RPMI7951 (cell line): ENCODE results near the gene BAG3. TPM values are rescaled to one million over a fixed set of nuclear protein-coding genes. Genes with fewer than 3 reads are reported as not detected.
"Not testable (repeated sequence)": the region's sequence is repeated elsewhere in the genome, so short reads cannot be mapped to it uniquely, and the experiment has no call there.

Experiments
- DNase-seq: peaks from one replicate; pipeline ENCODE4 v3.0.0-alpha.2; 2012; ENCODE audit warnings: low read depth
- total RNA-seq: library from RNA; depleted of rRNA; stranded (reverse); fragments of >200 nt; shearing (Covaris generic); gene quantifications from 2 replicates; pipeline ENCODE4 v1.2.3, GENCODE V29; 2014

Gene BAG3
- total RNA-seq, 1 experiment from 2014 or later = 13.9 TPM

- DNase-seq = no peak
Observed at GRCh38 chr10:119640384-119640783, 10.8 kb upstream of the BAG3 start.

GRCh38 chr10:119640875-119641526, 10.2 kb upstream of the BAG3 start:
- no peak for DNase-seq

- no peak for DNase-seq
Observed at GRCh38 chr10:119642556-119643111, 8.5 kb upstream of the BAG3 start.

- DNase-seq = no peak
Observed at GRCh38 chr10:119643306-119644204, 7.6 kb upstream of the BAG3 start.

GRCh38 chr10:119644205-119644814, 6.9 kb upstream of the BAG3 start:
- no peak for DNase-seq

GRCh38 chr10:119644994-119645393, 6.2 kb upstream of the BAG3 start:
- DNase-seq = no peak

- DNase-seq = no peak
Observed at GRCh38 chr10:119650062-119650461, 1.1 kb upstream of the BAG3 start.

GRCh38 chr10:119651514-119652360, 557 bp downstream of the BAG3 start:
- no peak for DNase-seq

GRCh38 chr10:119652361-119652730, 1.2 kb downstream of the BAG3 start:
- peak; percentile 57 for DNase-seq

GRCh38 chr10:119653209-119653608, 2.0 kb downstream of the BAG3 start:
- DNase-seq = no peak

- DNase-seq = no peak
Observed at GRCh38 chr10:119653916-119654315, 2.7 kb downstream of the BAG3 start.

- DNase-seq = no peak
Observed at GRCh38 chr10:119654540-119654939, 3.4 kb downstream of the BAG3 start.

- peak; percentile 77 for DNase-seq
Observed at GRCh38 chr10:119655566-119656001, 4.4 kb downstream of the BAG3 start.

GRCh38 chr10:119656760-119657159, 5.6 kb downstream of the BAG3 start:
- no peak for DNase-seq

- DNase-seq = peak; percentile 34
Observed at GRCh38 chr10:119657725-119658124, 6.5 kb downstream of the BAG3 start.

GRCh38 chr10:119658274-119658673, 7.1 kb downstream of the BAG3 start:
- peak; percentile 92 for DNase-seq

GRCh38 chr10:119659951-119660350, 8.8 kb downstream of the BAG3 start:
- peak; percentile 87 for DNase-seq

- DNase-seq = not testable (repeated sequence)
Observed at GRCh38 chr10:119662076-119662605, 11.0 kb downstream of the BAG3 start.

GRCh38 chr10:119663866-119664698, 12.9 kb downstream of the BAG3 start:
- no peak for DNase-seq
